ENCODE measurements around the gene HMGXB4.

GRCh38 chr22:35301372-35301874 is 44.1 kb downstream of the HMGXB4 start:
- no peak for TF ChIP-seq CTCF (IDR thresholded peaks at IDR 0.05 in 2 of 3, conservative IDR thresholded peaks at IDR 0.05 in 1 of 3; ENCODE audit: insufficient read depth in 2 of 3, low read depth in 1 of 3, low read length in 3 of 3)
- TF ChIP-seq GABPA (tag; conservative IDR thresholded peaks at IDR 0.05; ENCODE audit: low read depth): peak; percentile 27; the same call in 1 of the 2 replicates
- no peak for TF ChIP-seq PYGO2 (tag; IDR thresholded peaks at IDR 0.05)
- no peak for TF ChIP-seq ZNF280B (CRISPR knock-in tag; IDR thresholded peaks at IDR 0.05)
- no peak for TF ChIP-seq POLR2A (conservative IDR thresholded peaks at IDR 0.05)
